Activated T-cell treated with anti-CD3 and anti-CD28 coated beads for 1 hour (primary cell): ENCODE measurements around the gene POLR3A.

Experiments
- DNase-seq: peaks from one replicate; pipeline ENCODE4 v3.0.0-alpha.2; 2020; ENCODE audit warnings: low read depth

POLR3A gene

DNA sequence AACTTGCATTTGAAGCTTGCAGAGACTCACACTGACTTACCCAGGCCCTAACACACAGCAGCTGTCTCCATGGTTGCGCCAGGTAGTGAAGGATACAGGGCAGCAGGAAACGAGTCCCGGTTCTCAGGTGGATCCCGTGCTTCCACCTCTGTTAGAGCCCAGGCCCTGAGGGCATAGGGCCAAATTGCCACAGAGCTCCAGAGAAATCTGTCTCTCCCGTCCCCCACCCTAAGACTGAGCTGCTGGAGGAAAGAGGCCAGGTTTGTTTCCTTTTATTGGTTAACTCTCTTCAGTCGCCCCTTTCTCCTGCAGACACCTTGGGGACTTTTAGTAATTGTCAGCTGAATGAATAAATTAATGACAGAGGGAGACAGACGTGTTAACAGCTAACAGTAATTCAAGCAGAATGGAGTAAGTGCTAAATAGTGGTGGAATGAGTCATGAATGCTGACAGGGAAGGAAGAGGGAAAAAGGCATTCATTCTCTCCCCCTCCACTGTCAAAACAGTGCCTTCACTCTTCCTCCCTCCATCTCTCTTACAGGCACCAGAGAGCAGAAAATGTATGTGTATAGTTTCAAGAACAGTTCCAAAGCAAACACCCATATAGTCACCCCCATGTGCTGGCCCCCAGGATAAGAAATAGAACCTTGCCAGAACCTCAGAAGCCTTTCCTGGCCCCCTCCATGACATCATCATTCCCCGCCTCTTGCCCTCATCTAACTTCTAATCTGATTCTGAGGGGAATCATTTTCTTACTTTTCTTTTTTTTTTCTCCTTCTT, 86.0 kb downstream of the POLR3A start:
- DNase-seq: no peak

- DNase-seq: no peak
Observed at GRCh38 chr10:77941790-77942189, 87.5 kb downstream of the POLR3A start.

GRCh38 chr10:77940627-77941026, 88.7 kb downstream of the POLR3A start:
- DNase-seq: no peak

GRCh38 chr10:77940225-77940624, 89.1 kb downstream of the POLR3A start:
- DNase-seq: no peak

DNA sequence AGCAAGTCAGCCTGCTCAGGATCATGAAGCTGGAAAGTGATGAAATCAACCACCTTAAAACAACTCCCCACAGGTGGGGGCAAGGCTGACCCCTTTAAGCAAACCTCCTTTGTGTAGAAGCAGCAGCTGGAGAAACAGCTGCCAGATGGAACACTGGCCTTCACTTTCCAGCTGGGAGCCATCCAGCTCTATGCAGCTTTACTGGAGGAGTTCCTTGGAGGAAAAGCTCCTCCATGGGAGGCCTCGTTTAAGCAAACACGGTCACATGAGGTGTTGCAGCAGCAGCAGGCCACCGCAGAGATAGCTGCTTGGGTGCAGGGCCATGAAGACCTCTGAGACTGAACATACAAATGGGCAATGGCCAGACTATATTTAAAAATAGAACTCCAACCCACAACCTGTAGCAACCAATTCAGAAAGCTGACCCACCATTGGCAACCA, 89.7 kb downstream of the POLR3A start:
- DNase-seq: no peak

GRCh38 chr10:77936697-77937567, 92.4 kb downstream of the POLR3A start:
- no peak for DNase-seq

DNA sequence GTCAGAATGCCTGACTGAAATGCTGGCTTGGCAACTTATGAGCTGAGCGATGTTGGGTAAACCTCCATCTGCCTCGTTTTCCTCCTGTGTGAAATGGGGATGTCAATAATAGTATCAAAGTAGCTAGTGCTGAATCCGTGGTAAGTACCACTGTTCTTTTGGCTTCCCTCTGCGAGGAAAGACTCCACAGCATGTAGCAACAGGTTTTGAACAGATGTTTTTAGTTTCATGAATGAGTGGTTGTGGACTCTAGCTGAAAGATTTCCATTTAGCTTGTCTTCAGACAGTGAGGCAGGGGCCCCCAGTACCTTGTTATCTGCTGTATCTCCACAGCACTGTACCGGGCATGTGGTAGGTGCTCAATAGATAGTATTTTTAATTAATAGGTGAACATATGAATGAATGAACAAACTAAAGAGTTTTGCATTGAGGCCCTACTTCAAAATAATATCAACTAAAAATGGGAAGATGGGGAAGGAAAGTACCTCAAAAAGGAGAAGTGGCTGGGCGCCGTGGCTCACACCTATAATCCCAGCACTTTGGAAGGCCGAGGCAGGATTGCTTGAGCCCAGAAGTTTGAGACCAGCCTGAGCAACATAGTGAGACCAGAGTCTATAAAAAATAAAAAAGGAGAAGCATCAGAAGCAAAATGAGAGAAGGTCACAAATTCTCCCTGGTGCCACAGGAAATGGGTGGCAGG, 97.1 kb downstream of the POLR3A start:
- no peak for DNase-seq

DNA sequence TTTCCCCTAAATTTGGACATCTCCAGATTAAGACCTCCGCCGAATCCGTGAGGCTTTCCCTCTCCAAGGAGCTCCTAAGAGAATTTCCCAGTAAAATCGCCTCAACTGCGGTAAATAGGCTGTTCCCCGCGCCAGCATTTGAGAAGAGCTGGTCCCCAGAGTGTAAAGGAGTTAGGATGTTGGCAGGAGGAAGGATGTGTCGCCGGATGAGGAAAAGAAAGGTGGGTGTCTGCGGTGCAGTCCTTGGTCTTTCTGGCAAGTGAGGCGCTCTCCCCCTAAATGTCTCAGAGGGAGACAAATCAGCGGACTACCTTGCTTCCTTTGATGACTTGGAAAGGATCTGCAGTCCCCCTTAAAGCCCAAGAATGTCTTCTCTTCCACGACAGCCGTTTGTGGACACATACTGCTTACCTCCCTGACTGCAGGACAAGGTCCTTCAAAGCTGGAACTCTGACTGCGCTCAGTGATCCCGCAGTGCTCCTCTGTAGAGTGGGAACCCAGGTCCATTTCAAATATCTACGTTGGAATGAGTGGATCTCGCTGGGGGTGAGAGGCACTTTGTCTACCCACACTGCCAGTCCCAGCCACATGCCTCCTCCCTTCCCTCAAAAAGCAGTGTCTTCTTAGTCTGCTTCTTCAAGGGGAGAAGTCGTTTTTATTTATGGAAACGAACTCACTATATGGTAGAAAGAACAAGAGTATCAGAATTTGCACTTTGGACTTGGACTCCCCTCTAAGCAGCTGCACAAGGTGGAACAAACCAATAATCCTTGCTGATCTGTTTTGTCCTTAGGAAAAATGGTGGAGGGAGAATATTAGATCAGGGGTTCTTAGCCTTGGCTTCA, 101.7 kb downstream of the POLR3A start:
- DNase-seq: no peak

DNA sequence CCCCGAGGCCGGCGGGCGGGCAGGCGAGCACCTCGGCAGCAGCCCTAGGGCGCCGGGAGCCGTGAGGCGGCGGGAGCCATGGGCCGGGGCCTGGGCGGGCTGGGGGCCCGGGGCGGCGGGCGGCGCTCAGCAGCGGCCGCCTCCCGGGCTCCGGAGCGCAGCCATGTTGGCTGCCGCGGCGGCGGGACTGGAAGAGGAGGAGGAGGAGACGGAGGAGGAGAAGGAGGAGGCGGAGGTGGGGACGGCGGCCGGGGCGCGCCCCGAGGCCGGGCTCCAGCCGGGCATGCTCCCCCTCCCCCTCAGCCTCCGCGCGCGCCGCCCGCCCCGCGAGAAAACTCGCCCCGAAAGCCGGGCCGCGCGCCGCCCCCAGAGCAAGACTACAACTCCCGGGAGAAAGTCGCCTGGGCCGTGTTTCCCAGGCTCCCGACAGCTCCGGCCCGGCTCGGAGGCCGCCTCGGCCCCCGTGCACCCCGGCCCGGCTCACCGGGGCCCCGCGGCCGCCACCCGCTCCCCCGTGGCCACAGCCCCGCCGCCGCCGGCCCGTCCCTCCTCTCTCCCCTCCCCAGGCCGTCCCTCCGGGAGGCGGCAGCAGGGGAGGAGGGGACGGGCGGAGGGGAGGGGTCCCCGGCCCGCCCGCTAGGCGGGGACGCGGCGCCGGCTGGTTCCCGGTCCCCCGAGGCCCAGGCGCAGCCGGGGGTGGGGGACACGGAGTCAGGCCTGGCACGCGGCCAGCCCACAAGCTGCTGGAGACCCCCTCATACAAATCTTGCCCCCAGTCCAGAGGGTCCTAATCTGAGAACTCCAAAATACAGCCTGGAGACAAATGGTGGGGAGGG, 102.5 kb downstream of the POLR3A start, which contains the start of gene DLG5:
TSS of gene DLG5 (minus strand) at position 190 of the 836 bp plus-strand sequence. CDS start 235 bp downstream, outside the sequence.
- DNase-seq: no peak

GRCh38 chr10:77925795-77926565, 103.3 kb downstream of the POLR3A start:
- DNase-seq: no peak

- no peak for DNase-seq
Observed at GRCh38 chr10:77925410-77925794, 103.9 kb downstream of the POLR3A start.

GRCh38 chr10:77922566-77923179, 106.6 kb downstream of the POLR3A start:
- DNase-seq: no peak

DNA sequence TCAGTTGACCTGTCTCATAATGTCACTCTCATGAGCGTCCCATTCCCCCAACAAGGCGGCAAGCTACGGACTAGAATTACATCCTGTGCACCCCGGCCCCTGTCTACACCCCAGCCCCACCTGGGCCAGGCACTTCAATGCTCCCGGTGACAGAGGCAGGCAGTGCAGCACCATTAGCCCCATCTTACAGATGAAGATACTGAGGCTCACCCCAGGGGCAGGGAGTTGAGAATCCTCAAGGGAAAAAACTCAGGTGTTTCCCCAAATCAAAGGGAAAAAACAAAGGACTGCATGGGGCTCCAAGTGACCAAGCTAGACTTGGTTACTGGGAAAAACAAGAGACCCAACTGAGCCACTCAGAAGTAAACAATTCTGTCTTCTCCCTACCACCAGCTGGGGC, 107.3 kb downstream of the POLR3A start:
- DNase-seq: no peak

- no peak for DNase-seq
Observed at GRCh38 chr10:77921395-77921794, 107.9 kb downstream of the POLR3A start.

DNA sequence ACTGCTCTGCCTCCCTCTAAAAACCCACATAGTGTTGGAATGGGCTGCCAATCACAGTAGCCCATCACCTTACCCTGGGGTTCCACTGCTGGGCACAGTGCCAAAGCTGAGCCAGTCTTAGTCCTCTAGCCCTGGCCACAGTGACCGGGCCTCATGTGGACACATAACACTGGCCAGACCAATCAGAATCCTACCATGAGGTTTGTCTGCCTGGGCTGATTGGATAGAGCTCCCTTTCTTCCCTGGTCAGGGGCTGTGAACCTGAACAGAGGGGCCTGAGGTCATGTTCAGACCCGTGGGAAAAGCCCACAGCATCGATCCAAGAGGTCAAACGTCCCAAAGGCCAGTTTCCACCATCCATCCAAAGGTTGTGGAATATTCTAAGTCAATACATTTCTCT, 108.8 kb downstream of the POLR3A start:
- no peak for DNase-seq

DNA sequence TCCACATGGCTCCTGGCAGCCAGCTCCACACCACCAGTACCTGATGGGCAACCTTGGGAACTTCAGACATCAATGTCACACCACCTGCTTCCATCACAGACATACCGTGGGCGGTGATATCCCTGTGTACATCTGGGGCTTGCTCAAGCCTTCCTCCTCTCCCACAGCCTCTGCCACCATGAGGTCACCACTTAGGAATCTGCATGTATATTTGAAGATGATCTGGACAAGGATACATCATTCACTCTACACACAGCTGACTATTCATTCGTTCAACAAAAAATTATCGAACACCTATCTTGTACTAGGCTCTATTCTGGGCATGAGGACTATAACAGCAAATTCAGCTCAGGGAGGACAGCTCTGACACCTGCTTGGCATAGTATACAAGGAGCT, 109.6 kb downstream of the POLR3A start:
- no peak for DNase-seq
